ENCODE measurements around the gene MDH2.

GRCh38 chr7:76064208-76064970 lies 16.5 kb downstream of the MDH2 start:
- TF ChIP-seq EZH2phosphoT487 (IDR thresholded peaks at IDR 0.05; ENCODE audit: borderline replicate concordance, low read length): no peak
- TF ChIP-seq CTCF (IDR thresholded peaks at IDR 0.05; ENCODE audit: low read depth, low read length, poor library complexity, severe bottlenecking): no peak

Measured in DOHH2 (cell line).